Endothelial cell of umbilical vein (primary cell): Measurements from ENCODE around the gene PIRT. TPM values are rescaled to one million over a fixed set of nuclear protein-coding genes. Genes with fewer than 3 reads are reported as not detected.

ENCODE experiments used
- BruUV-seq: library from RNA; stranded (reverse); fragments of 400-500 nt; replicated peaks from 2 replicates; lab custom pipeline; 2021; lab: Mats Ljungman, UMichigan
- CTCF ChIA-PET: fragments of 300-600, 350-600 bp; sonication (Branson Sonifier 250); formaldehyde crosslinking; loops from one replicate; lab custom pipeline; 2021; ENCODE audit warnings: antibody characterized with exemption, inconsistent platforms; lab: Charles Lee
- POLR2A ChIA-PET: fragments of 300-600, 350-600 bp; sonication (Branson Sonifier 250); formaldehyde crosslinking; loops from one replicate; lab custom pipeline; 2021; ENCODE audit warnings: antibody characterized with exemption, inconsistent platforms; lab: Charles Lee
- DNase-seq: peaks from one replicate; pipeline ENCODE4 v3.0.0-alpha.2; 2011; ENCODE audit warnings: low read depth, low spot score
- FAIRE-seq: peaks from 2 replicates; lab custom pipeline; 2011; peaks lifted over from hg19 to GRCh38; lab: Jason Lieb, UNC
- H2AFZ ChIP-seq: 2 replicates; pipeline ENCODE4 v1.6.0; 2012; ENCODE audit warnings: low read depth, low read length, control low read depth, inconsistent platforms
- H3K27ac ChIP-seq: 2 replicates; pipeline ENCODE4 v1.5.1; 2011; ENCODE audit warnings: low read depth, mild to moderate bottlenecking, control low read depth, low read length, moderate library complexity; ENCODE audit not compliant: insufficient read depth
- H3K27me3 ChIP-seq, 2 experiments: 2 replicates each; pipeline versions ENCODE4 v1.6.0 to v1.6.1; 2011; ENCODE audit warnings: low read length in 2 of 2, mixed read lengths in 1 of 2; ENCODE audit not compliant: control insufficient read depth in 2 of 2, insufficient read depth in 2 of 2
- H3K36me3 ChIP-seq, 2 experiments: 2 replicates in 1 of 2; 3 replicates in 1 of 2; pipeline ENCODE4 v1.5.1; 2011; ENCODE audit warnings: low read length in 2 of 2, mild to moderate bottlenecking in 1 of 2, moderate library complexity in 1 of 2; ENCODE audit not compliant: control insufficient read depth in 2 of 2, insufficient read depth in 2 of 2; ENCODE audit errors: extremely low read depth in 1 of 2
- H3K4me1 ChIP-seq: 3 replicates; pipeline ENCODE4 v1.5.1; 2011; ENCODE audit warnings: mild to moderate bottlenecking, low read length; ENCODE audit not compliant: control insufficient read depth, insufficient read depth; ENCODE audit errors: extremely low read depth
- H3K4me2 ChIP-seq: 2 replicates; pipeline ENCODE4 v1.6.1; 2011; ENCODE audit warnings: low read length, control low read depth, mixed read lengths; ENCODE audit not compliant: insufficient read depth
- H3K4me3 ChIP-seq, 3 experiments: fragments of 200-600 bp in 1 of 3; sonication (generic), shearing (Covaris generic) in 1 of 3; replicated peaks in 1 of 3; 2 replicates each; pipeline ENCODE4 v1.5.1; 2011 to 2016; ENCODE audit warnings: control low read depth in 3 of 3, low read length in 3 of 3, mild to moderate bottlenecking in 2 of 3, inconsistent platforms in 1 of 3, low read depth in 1 of 3, moderate library complexity in 1 of 3; ENCODE audit not compliant: insufficient read depth in 1 of 3
- H3K79me2 ChIP-seq: 2 replicates; pipeline ENCODE4 v1.6.0; 2012; ENCODE audit warnings: low read length, inconsistent platforms; ENCODE audit not compliant: control insufficient read depth, insufficient read depth
- H3K9ac ChIP-seq: replicated peaks from 2 replicates; pipeline ENCODE3; 2011; ENCODE audit warnings: low read length, control low read depth; ENCODE audit not compliant: insufficient read depth; ENCODE audit errors: extremely low read depth
- H3K9me1 ChIP-seq: replicated peaks from 3 replicates; pipeline ENCODE4 v1.6.0; 2011; ENCODE audit warnings: mild to moderate bottlenecking, low read length; ENCODE audit not compliant: control insufficient read depth, insufficient read depth; ENCODE audit errors: extremely low read depth
- H3K9me3 ChIP-seq: replicated peaks from 2 replicates; pipeline ENCODE4 v1.5.1; 2012; ENCODE audit warnings: low read length, inconsistent platforms; ENCODE audit not compliant: control insufficient read depth, insufficient read depth
- H4K20me1 ChIP-seq: replicated peaks from 2 replicates; pipeline ENCODE3; 2011; ENCODE audit warnings: mild to moderate bottlenecking, low read length; ENCODE audit not compliant: control insufficient read depth, insufficient read depth; ENCODE audit errors: extremely low read depth
- CTCF ChIP-seq, 2 donors: IDR thresholded peaks; 1 replicate in 1 of 2; 2 replicates in 1 of 2; pipeline ENCODE4 v1.5.1; 2011; ENCODE audit warnings: low read length in 2 of 2, mild to moderate bottlenecking in 2 of 2, moderate library complexity in 2 of 2, control low read depth in 1 of 2, inconsistent platforms in 1 of 2, low read depth in 1 of 2; ENCODE audit not compliant: insufficient read depth in 1 of 2; ENCODE audit errors: extremely low read depth in 1 of 2
- EZH2 ChIP-seq: IDR thresholded peaks from 2 replicates; pipeline ENCODE4 v1.6.1; 2012; ENCODE audit warnings: borderline replicate concordance, low read depth, mild to moderate bottlenecking, moderate library complexity, low read length, inconsistent platforms; ENCODE audit not compliant: severe bottlenecking
- FOS ChIP-seq: IDR thresholded peaks from 2 replicates; pipeline ENCODE4 v1.6.1; 2011; ENCODE audit warnings: mild to moderate bottlenecking, low read length, moderate library complexity, borderline replicate concordance; ENCODE audit not compliant: insufficient read depth
- GATA2 ChIP-seq: IDR thresholded peaks from 2 replicates; pipeline ENCODE4 v1.7.0; 2011; ENCODE audit warnings: low read depth, mild to moderate bottlenecking, moderate library complexity, mixed read lengths, low read length; ENCODE audit not compliant: insufficient read length, insufficient read depth
- JUN ChIP-seq: IDR thresholded peaks from 2 replicates; pipeline ENCODE4 v1.6.1; 2011; ENCODE audit warnings: borderline replicate concordance, low read depth; ENCODE audit not compliant: insufficient read length, insufficient read depth
- MAX ChIP-seq: IDR thresholded peaks from 2 replicates; pipeline ENCODE4 v1.6.1; 2011; ENCODE audit not compliant: insufficient read depth, insufficient read length
- MYC ChIP-seq: IDR thresholded peaks from one replicate; pipeline ENCODE4 v1.6.1; 2011; ENCODE audit warnings: mild to moderate bottlenecking, low read depth, low read length
- POLR2A ChIP-seq: IDR thresholded peaks from 2 replicates; pipeline ENCODE4 v1.6.1; 2012; ENCODE audit warnings: low read depth, mild to moderate bottlenecking, control low read depth, low read length
- POLR2AphosphoS5 ChIP-seq: IDR thresholded peaks from 2 replicates; pipeline ENCODE4 v1.6.1; 2012; ENCODE audit warnings: low read depth, mild to moderate bottlenecking, control low read depth, low read length, moderate library complexity; ENCODE audit not compliant: insufficient read depth
- dilution Hi-C: fragments of 300-500 bp; cut with MboI; formaldehyde crosslinking; loops from one replicate; pipeline ENCODE4 v1.15.0; 2019; ENCODE audit warnings: low sequenced_read_pairs; ENCODE audit not compliant: extremely low pct_ligation_motif_present
- intact Hi-C: fragments of 100-400 bp; cut with micrococcal nuclease; formaldehyde crosslinking; loops from one replicate; pipeline ENCODE4 v1.10.0; 2022
- polyA plus RNA-seq, 4 experiments: library from polyadenylated mRNA; depleted of rRNA in 3 of 4; stranded (reverse) in 3 of 4; unstranded in 1 of 4; fragments of >200 nt; gene quantifications; 2 replicates each; pipeline versions ENCODE4 v1.2.1 to v1.2.3, GENCODE V29; 2011 to 2012; ENCODE audit warnings: missing spikeins in 1 of 4
- total RNA-seq: library from RNA; stranded (reverse); gene quantifications from 2 replicates; pipeline ENCODE4 v1.2.3, GENCODE V29; 2021

Gene PIRT
- total and polyA plus RNA-seq, 2 donors (not counting 3 experiments of a cell fraction or from before 2014, with no cell fraction given) = not detected

DNA sequence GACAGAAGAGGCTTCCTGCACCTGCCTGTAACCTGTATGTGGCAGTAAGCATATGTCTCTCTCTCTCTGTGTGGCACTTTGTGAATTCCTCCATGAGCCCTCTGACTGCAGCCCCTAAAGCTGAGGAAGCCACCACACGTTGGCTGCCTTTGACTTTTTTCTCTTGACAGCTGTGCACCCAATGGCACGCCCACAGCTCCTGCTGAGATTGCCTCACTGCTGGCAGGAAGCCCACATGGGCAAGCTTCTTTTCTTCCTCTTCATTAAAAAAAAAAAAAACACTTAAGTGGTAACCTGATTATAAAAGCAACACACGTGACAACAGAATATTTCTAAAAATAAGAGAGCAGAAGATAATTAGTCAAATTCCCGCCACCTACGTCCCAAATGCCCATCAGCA lies 34.0 kb upstream of the PIRT start:
- dilution Hi-C loops (no loop called here), intact Hi-C loops (no loop called here)
- H2AFZ ChIP-seq = no peak overlapping the region
- ChIA-PET CTCF (interaction anchor here (0.7 kb wide), 1 partner anchor 1114 kb away, joined by 3 read pairs; no protein-coding TSS in a partner anchor), POLR2A (no interaction called here)
- no TSS peak for BruUV-seq
- H3K79me2 ChIP-seq = no peaks in the 10 kb centered on the region
- no peaks in the 10 kb centered on the region for H3K4me1 ChIP-seq
- H3K4me3 ChIP-seq = no peak overlapping the region
- H3K9me3 ChIP-seq = no peaks in the 10 kb centered on the region
- H3K9me1 ChIP-seq = no peaks in the 10 kb centered on the region
- no peaks in the 10 kb centered on the region for H3K27me3 ChIP-seq
- FAIRE-seq = no peak
- H4K20me1 ChIP-seq = no peaks in the 10 kb centered on the region
- TF ChIP-seq MYC (no peak), JUN (no peak), FOS (no peak), POLR2A (no peak), MAX (no peak), GATA2 (no peak), CTCF (IDR thresholded peaks at IDR 0.05; ENCODE audit: extremely low read depth in 1 of 2, insufficient read depth in 1 of 2, low read depth in 1 of 2, low read length in 2 of 2) (no peak), EZH2 (no peak), POLR2AphosphoS5 (no peak)
- no peak overlapping the region for H3K27ac ChIP-seq
- no peak overlapping the region for H3K4me2 ChIP-seq
- no peaks in the 10 kb centered on the region for H3K36me3 ChIP-seq
- H3K9ac ChIP-seq = no peak overlapping the region
- no peak for DNase-seq
